Measurements from ENCODE around the gene TANGO2.

Gene TANGO2

GRCh38 chr22:20043057-20043996 is 22.4 kb downstream of the TANGO2 start:
- TF ChIP-seq NFIC (IDR thresholded peaks at IDR 0.05): no peak
- TF ChIP-seq ZBTB7A (IDR thresholded peaks at IDR 0.05; ENCODE audit: low read depth): no peak
- no peak for TF ChIP-seq YY1 (IDR thresholded peaks at IDR 0.05; ENCODE audit: low read depth)
- no peak for TF ChIP-seq CREB1 (IDR thresholded peaks at IDR 0.05; ENCODE audit: low read depth)
- no peak for TF ChIP-seq EP300 (IDR thresholded peaks at IDR 0.05; ENCODE audit: borderline replicate concordance)
- no peak for TF ChIP-seq USF1 (IDR thresholded peaks at IDR 0.05)
- no peak for TF ChIP-seq RAD21 (IDR thresholded peaks at IDR 0.05; ENCODE audit: low read depth)
- no peak for TF ChIP-seq REST (IDR thresholded peaks at IDR 0.05; ENCODE audit: low read depth)
- TF ChIP-seq EGR1 (IDR thresholded peaks at IDR 0.05): no peak
- TF ChIP-seq TAF1 (IDR thresholded peaks at IDR 0.05; ENCODE audit: low read depth): no peak
- TF ChIP-seq TEAD4 (IDR thresholded peaks at IDR 0.05): no peak
- TF ChIP-seq MAX (IDR thresholded peaks at IDR 0.05): no peak
- TF ChIP-seq TCF12 (IDR thresholded peaks at IDR 0.05; ENCODE audit: low read depth): no peak

- no peak for TF ChIP-seq TAF1 (IDR thresholded peaks at IDR 0.05; ENCODE audit: low read depth)
- TF ChIP-seq CREB1 (IDR thresholded peaks at IDR 0.05; ENCODE audit: low read depth): no peak
- no peak for TF ChIP-seq REST (IDR thresholded peaks at IDR 0.05; ENCODE audit: low read depth)
These were observed 23.1 kb downstream of the TANGO2 start for GRCh38 chr22:20043997-20044342.

GRCh38 chr22:20044495-20045151 is 23.7 kb downstream of the TANGO2 start:
- TF ChIP-seq FOXM1 (IDR thresholded peaks at IDR 0.05; ENCODE audit: borderline replicate concordance, low read depth) (no peak), TAF1 (IDR thresholded peaks at IDR 0.05; ENCODE audit: low read depth) (no peak), EGR1 (IDR thresholded peaks at IDR 0.05) (no peak), CREB1 (IDR thresholded peaks at IDR 0.05; ENCODE audit: low read depth) (no peak), EP300 (IDR thresholded peaks at IDR 0.05; ENCODE audit: borderline replicate concordance) (no peak), RAD21 (IDR thresholded peaks at IDR 0.05; ENCODE audit: low read depth) (no peak), MAX (IDR thresholded peaks at IDR 0.05) (no peak), TEAD4 (IDR thresholded peaks at IDR 0.05) (no peak), YY1 (IDR thresholded peaks at IDR 0.05; ENCODE audit: low read depth) (no peak), TCF12 (IDR thresholded peaks at IDR 0.05; ENCODE audit: low read depth) (no peak), NFIC (IDR thresholded peaks at IDR 0.05) (no peak), REST (IDR thresholded peaks at IDR 0.05; ENCODE audit: low read depth) (no peak), CEBPB (IDR thresholded peaks at IDR 0.05) (no peak)

GRCh38 chr22:20046730-20047129 is 25.8 kb downstream of the TANGO2 start:
- no peak for TF ChIP-seq NFIC (IDR thresholded peaks at IDR 0.05)
- no peak for TF ChIP-seq TEAD4 (IDR thresholded peaks at IDR 0.05)
- TF ChIP-seq FOXM1 (IDR thresholded peaks at IDR 0.05; ENCODE audit: borderline replicate concordance, low read depth): no peak
- TF ChIP-seq ZBTB7A (IDR thresholded peaks at IDR 0.05; ENCODE audit: low read depth): no peak
- TF ChIP-seq REST (IDR thresholded peaks at IDR 0.05; ENCODE audit: low read depth): no peak
- no peak for TF ChIP-seq TCF12 (IDR thresholded peaks at IDR 0.05; ENCODE audit: low read depth)
- no peak for TF ChIP-seq TAF1 (IDR thresholded peaks at IDR 0.05; ENCODE audit: low read depth)
- no peak for TF ChIP-seq YY1 (IDR thresholded peaks at IDR 0.05; ENCODE audit: low read depth)
- TF ChIP-seq RAD21 (IDR thresholded peaks at IDR 0.05; ENCODE audit: low read depth): no peak
